ENCODE measurements around the gene IP6K1. TPM values are rescaled to one million over a fixed set of nuclear protein-coding genes. Genes with fewer than 3 reads are reported as not detected.

IP6K1 gene
- total RNA-seq, 1 experiment from 2014 or later, result 42.2 TPM

DNA sequence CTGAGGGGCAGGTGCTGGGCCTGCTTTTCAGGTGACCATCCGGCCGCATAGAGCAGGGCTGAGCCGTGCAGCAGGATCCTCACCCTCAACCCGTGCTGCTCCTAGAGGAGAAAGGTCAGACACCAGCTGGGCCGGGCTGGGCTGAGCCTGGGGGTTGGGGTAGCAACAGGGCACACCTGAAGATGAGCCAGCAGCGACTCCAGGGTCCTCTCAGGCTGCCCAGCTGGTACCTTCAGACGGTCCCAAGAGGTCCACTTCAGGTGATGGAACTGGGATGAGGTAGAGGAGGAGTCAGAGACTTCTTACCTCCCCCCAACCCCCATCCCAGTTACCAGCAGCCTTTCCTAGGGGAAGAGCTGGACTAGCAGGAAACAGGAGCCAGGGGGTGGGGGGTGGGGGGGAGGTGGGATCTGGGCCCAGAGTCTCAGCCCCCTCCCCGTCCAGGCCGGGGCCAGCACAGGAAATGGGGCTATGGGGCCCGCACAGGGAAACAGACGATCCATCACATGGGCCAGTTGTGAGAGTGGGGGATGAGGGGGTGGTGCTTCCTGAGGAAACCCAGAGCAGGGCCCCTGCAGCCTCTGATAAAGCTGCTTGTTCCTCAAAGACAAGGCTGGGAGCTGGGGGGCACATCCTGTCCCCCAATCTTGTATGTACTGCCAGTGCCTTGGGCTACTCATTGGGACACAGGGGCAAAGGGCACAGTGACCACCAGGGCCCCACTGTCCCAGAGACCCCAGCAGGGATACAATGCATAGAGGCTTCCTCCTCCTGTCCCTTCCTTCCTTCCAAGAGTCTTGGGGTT is 19.8 kb upstream of the IP6K1 start:
- H3K9me3 ChIP-seq (ENCODE audit: control insufficient read depth, low read depth, low read length), result no peaks in the 10 kb centered on the region
- no peak overlapping the region for H3K9ac ChIP-seq (ENCODE audit: extremely low read depth, insufficient read length, low read length)
- no peaks in the 10 kb centered on the region for H4K20me1 ChIP-seq (ENCODE audit: control insufficient read depth, insufficient read depth, insufficient read length)
- Mint-ChIP-seq H3K4me3 (no peak overlapping the region), H3K36me3 (ENCODE audit: insufficient read depth in 1 of 3, low read depth in 3 of 3) (no peaks in the 10 kb centered on the region), H3K27ac (peak overlapping the region in 2 of 3 experiments; percentile 35 to 61; a peak in 1 of 7 replicates), H3K27me3 (ENCODE audit: low read depth) (peaks cover 37% of the 10 kb centered on the region), H3K9me3 (no peaks in the 10 kb centered on the region), H3K4me1 (peaks cover 31% of the 10 kb centered on the region in 2 experiments)
- no peaks in the 10 kb centered on the region; the same call in 1 of the 2 replicates for H3K27me3 ChIP-seq (ENCODE audit: insufficient read depth, low read length)
- no peak overlapping the region for H2AK5ac ChIP-seq (ENCODE audit: insufficient read length, low read length)
- no peak overlapping the region for H2BK20ac ChIP-seq (ENCODE audit: low read depth, low read length, poor library complexity, severe bottlenecking)
- H3K18ac ChIP-seq (ENCODE audit: insufficient read length, low read depth, low read length), result peak overlapping the region; percentile 11
- H3K4me1 ChIP-seq (ENCODE audit: insufficient read depth, low read length), result peaks cover 8% of the 10 kb centered on the region; the same call in 1 of the 2 replicates
- no peak overlapping the region for H4K91ac ChIP-seq (ENCODE audit: insufficient read length, low read depth, low read length)
- H3K23me2 ChIP-seq (ENCODE audit: insufficient read length, low read depth, low read length, poor library complexity, severe bottlenecking), result peaks cover 14% of the 10 kb centered on the region
- H3K79me1 ChIP-seq (ENCODE audit: insufficient read depth, low read depth, low read length, poor library complexity, severe bottlenecking), result no peaks in the 10 kb centered on the region
- no peak overlapping the region for H2BK12ac ChIP-seq (ENCODE audit: insufficient read length, low read depth, low read length)
- H3K79me2 ChIP-seq (ENCODE audit: insufficient read depth, low read length), result no peaks in the 10 kb centered on the region
- no peak overlapping the region for H2BK15ac ChIP-seq (ENCODE audit: low read depth, low read length)
- peak; percentile 68 for DNase-seq
- H2BK5ac ChIP-seq (ENCODE audit: insufficient read length, low read length), result no peak overlapping the region
- H3K27ac ChIP-seq (ENCODE audit: insufficient read length, low read depth, low read length), result no peak overlapping the region
- H3K4me2 ChIP-seq (ENCODE audit: insufficient read depth, insufficient read length, low read length), result no peak overlapping the region
- H3K23ac ChIP-seq (ENCODE audit: insufficient read length, low read depth, low read length), result no peak overlapping the region
- WGBS (ENCODE audit: extremely low coverage, insufficient read length, low lambda C conversion rate), result no CpG with 5 or more reads among the region's 11 CpGs
- H4K5ac ChIP-seq (ENCODE audit: insufficient read length, low read depth, low read length), result no peak overlapping the region
- TF ChIP-seq, protein P1, sequence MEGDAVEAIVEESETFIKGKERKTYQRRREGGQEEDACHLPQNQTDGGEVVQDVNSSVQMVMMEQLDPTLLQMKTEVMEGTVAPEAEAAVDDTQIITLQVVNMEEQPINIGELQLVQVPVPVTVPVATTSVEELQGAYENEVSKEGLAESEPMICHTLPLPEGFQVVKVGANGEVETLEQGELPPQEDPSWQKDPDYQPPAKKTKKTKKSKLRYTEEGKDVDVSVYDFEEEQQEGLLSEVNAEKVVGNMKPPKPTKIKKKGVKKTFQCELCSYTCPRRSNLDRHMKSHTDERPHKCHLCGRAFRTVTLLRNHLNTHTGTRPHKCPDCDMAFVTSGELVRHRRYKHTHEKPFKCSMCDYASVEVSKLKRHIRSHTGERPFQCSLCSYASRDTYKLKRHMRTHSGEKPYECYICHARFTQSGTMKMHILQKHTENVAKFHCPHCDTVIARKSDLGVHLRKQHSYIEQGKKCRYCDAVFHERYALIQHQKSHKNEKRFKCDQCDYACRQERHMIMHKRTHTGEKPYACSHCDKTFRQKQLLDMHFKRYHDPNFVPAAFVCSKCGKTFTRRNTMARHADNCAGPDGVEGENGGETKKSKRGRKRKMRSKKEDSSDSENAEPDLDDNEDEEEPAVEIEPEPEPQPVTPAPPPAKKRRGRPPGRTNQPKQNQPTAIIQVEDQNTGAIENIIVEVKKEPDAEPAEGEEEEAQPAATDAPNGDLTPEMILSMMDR (conservative IDR thresholded peaks at IDR 0.05), result no peak
- no peak overlapping the region for H2BK120ac ChIP-seq (ENCODE audit: low read depth, low read length, poor library complexity, severe bottlenecking)
- H2AFZ ChIP-seq (ENCODE audit: low read length), result no peak overlapping the region
- H3K4ac ChIP-seq (ENCODE audit: low read depth, low read length), result no peak overlapping the region
- H4K8ac ChIP-seq (replicated peaks; ENCODE audit: insufficient read length, low read depth, low read length), result no peak overlapping the region
- no peak overlapping the region; the same call in 1 of the 2 replicates for H3K14ac ChIP-seq (ENCODE audit: insufficient read depth, low read length)
- no peak overlapping the region for H3T11ph ChIP-seq (ENCODE audit: low read length)
- H3K56ac ChIP-seq (ENCODE audit: insufficient read length, low read depth, low read length), result no peak overlapping the region
